Transverse colon (tissue), 4 donors: ENCODE results near the gene QDPR.

Source experiments
- CTCF ChIP-seq, 5 experiments: fragments of 200-600 bp in 3 of 5; fragments of 450-650 bp in 2 of 5; sonication (generic) in 3 of 5; IDR thresholded peaks; 1 replicate in 2 of 5; 2 replicates in 3 of 5; pipeline ENCODE4 v1.5.1; 2016 to 2017; ENCODE audit warnings: antibody characterized with exemption in 5 of 5, inconsistent platforms in 3 of 5, mild to moderate bottlenecking in 2 of 5, moderate library complexity in 1 of 5
- EP300 ChIP-seq: sonication (generic); formaldehyde crosslinking; IDR thresholded peaks from one replicate; pipeline ENCODE4 v1.6.1; 2017; ENCODE audit warnings: antibody characterized with exemption, low read depth
- POLR2A ChIP-seq: fragments of 450-650 bp; IDR thresholded peaks from one replicate; pipeline ENCODE4 v1.6.1; 2016; ENCODE audit warnings: antibody characterized with exemption, mild to moderate bottlenecking, moderate library complexity
- POLR2AphosphoS5 ChIP-seq, 3 donors: sonication (generic); formaldehyde crosslinking; IDR thresholded peaks; one replicate each; pipeline ENCODE4 v1.6.1; 2016; ENCODE audit warnings: antibody characterized with exemption in 3 of 3

- TF ChIP-seq CTCF (IDR thresholded peaks at IDR 0.05) (no peak), POLR2A (no peak), EP300 (no peak), POLR2AphosphoS5 (IDR thresholded peaks at IDR 0.05) (no peak)
Observed at GRCh38 chr4:17528551-17529165, 16.8 kb upstream of the QDPR start.
